GM23248 (cell line): ENCODE measurements around the gene TTC39C.
"Not testable (repeated sequence)": the region's sequence is repeated elsewhere in the genome, so short reads cannot be mapped to it uniquely, and the experiment has no call there.

Source experiments
- EZH2 ChIP-seq: fragments of 200-600 bp; sonication (generic); IDR thresholded peaks from 2 replicates; pipeline ENCODE4 v1.6.1; 2018; ENCODE audit warnings: antibody characterized with exemption, mild to moderate bottlenecking; ENCODE audit not compliant: insufficient read depth, poor library complexity, severe bottlenecking
- EZH2phosphoT487 ChIP-seq: fragments of 200-600 bp; sonication (generic); IDR thresholded peaks from 2 replicates; pipeline ENCODE4 v1.6.1; 2018; ENCODE audit warnings: antibody characterized with exemption, moderate library complexity, mild to moderate bottlenecking, low read depth; ENCODE audit not compliant: insufficient read depth

DNA sequence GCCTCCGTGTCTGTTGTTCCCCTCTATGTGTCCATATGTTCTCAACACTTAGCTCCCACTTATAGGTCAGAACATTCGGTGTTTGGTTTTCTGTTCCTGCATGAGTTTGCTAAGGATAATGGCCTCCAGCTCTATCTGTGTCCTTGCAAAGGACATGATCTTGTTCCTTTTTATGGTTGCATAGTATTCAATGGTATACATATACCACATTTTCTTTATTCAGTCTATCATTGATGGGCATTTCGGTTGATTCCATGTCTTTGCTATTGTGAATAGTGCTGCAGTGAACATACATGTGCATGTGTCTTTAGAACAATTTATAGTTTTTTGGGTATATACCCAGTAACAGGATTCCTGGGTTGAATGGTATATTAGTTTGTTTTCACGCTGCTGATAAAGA lies 44.8 kb downstream of the TTC39C start:
- not testable (repeated sequence) for TF ChIP-seq EZH2, EZH2phosphoT487
